H1 (cell line): ENCODE data around the gene PTPN3. TPM values are rescaled to one million over a fixed set of nuclear protein-coding genes. Genes with fewer than 3 reads are reported as not detected.

Experiments used
- CTCF ChIA-PET: fragments of 300-600 bp; sonication (Branson Sonifier 250); formaldehyde crosslinking; loops from one replicate; lab custom pipeline; 2021; ENCODE audit not compliant: partially characterized antibody; lab: Charles Lee
- POLR2A ChIA-PET: fragments of 300-600 bp; sonication (Branson Sonifier 250); formaldehyde crosslinking; loops from one replicate; lab custom pipeline; 2021; ENCODE audit warnings: inconsistent platforms; ENCODE audit not compliant: partially characterized antibody; lab: Charles Lee
- DNase-seq, 2 experiments: peaks; one replicate each; pipeline versions ENCODE4 v3.0.0 to v3.0.0-alpha.2; 2010 to 2022; ENCODE audit warnings: low spot score in 2 of 2, low read depth in 1 of 2, mixed read lengths in 1 of 2
- FAIRE-seq: peaks from 2 replicates; lab custom pipeline; 2011; peaks lifted over from hg19 to GRCh38; lab: Jason Lieb, UNC
- H2AFZ ChIP-seq: 2 replicates; pipeline ENCODE4 v1.8.1; 2012; ENCODE audit warnings: low read length, inconsistent platforms
- H2AK5ac ChIP-seq: 2 replicates; pipeline ENCODE4 v1.6.1; 2013; ENCODE audit warnings: low read depth, low read length
- H2BK120ac ChIP-seq: replicated peaks from 2 replicates; pipeline ENCODE3; 2013; ENCODE audit warnings: low read depth, low read length, inconsistent platforms
- H2BK12ac ChIP-seq: 2 replicates; pipeline ENCODE4 v1.6.1; 2013; ENCODE audit warnings: low read depth, low read length
- H2BK15ac ChIP-seq: 2 replicates; pipeline ENCODE4 v1.6.1; 2013; ENCODE audit warnings: low read length
- H2BK20ac ChIP-seq: 2 replicates; pipeline ENCODE4 v1.6.1; 2013; ENCODE audit warnings: low read length
- H2BK5ac ChIP-seq: 2 replicates; pipeline ENCODE4 v1.6.1; 2013; ENCODE audit warnings: low read depth, low read length
- H3K14ac ChIP-seq: 2 replicates; pipeline ENCODE4 v1.6.1; 2013; ENCODE audit warnings: inconsistent platforms; ENCODE audit not compliant: insufficient read length
- H3K18ac ChIP-seq: 2 replicates; pipeline ENCODE4 v1.6.1; 2013; ENCODE audit warnings: low read length; ENCODE audit errors: extremely low read depth
- H3K23ac ChIP-seq: 2 replicates; pipeline ENCODE4 v1.6.1; 2013; ENCODE audit warnings: inconsistent platforms; ENCODE audit not compliant: insufficient read length
- H3K23me2 ChIP-seq: 2 replicates; pipeline ENCODE4 v1.6.1; 2013; ENCODE audit warnings: low read depth, low read length
- H3K27ac ChIP-seq: 2 replicates; pipeline ENCODE4 v1.6.1; 2011; ENCODE audit warnings: low read depth, low read length, inconsistent platforms
- H3K27me3 ChIP-seq, 4 experiments: replicated peaks in 1 of 4; 1 replicate in 1 of 4; 2 replicates in 3 of 4; pipeline versions ENCODE4 v1.6.1 to v1.8.1; 2011 to 2013; ENCODE audit warnings: low read length in 3 of 4, mild to moderate bottlenecking in 3 of 4, inconsistent platforms in 2 of 4, mixed read lengths in 2 of 4, moderate library complexity in 1 of 4; ENCODE audit not compliant: control insufficient read depth in 3 of 4, insufficient read depth in 3 of 4; ENCODE audit errors: extremely low read depth in 1 of 4
- H3K36me3 ChIP-seq, 4 experiments: 2 replicates each; pipeline versions ENCODE4 v1.6.1 to v1.8.1; 2011 to 2013; ENCODE audit warnings: mild to moderate bottlenecking in 4 of 4, low read length in 3 of 4, moderate library complexity in 2 of 4, control low read depth in 1 of 4, inconsistent platforms in 1 of 4; ENCODE audit not compliant: insufficient read depth in 4 of 4, control insufficient read depth in 2 of 4
- H3K4ac ChIP-seq: replicated peaks from 2 replicates; pipeline ENCODE3; 2013; ENCODE audit warnings: low read length, low read depth, mixed read lengths, inconsistent platforms; ENCODE audit not compliant: insufficient read length
- H3K4me1 ChIP-seq, 4 experiments: replicated peaks in 1 of 4; 1 replicate in 1 of 4; 2 replicates in 3 of 4; pipeline versions ENCODE4 v1.6.1 to v1.8.1; 2011 to 2013; ENCODE audit warnings: low read length in 3 of 4, inconsistent platforms in 2 of 4, mixed read lengths in 1 of 4; ENCODE audit not compliant: insufficient read depth in 4 of 4, control insufficient read depth in 3 of 4
- H3K4me2 ChIP-seq, 2 experiments: 2 replicates each; pipeline versions ENCODE4 v1.6.1 to v1.8.1; 2011 to 2013; ENCODE audit warnings: low read depth in 2 of 2, low read length in 2 of 2, control low read depth in 1 of 2, inconsistent platforms in 1 of 2, mild to moderate bottlenecking in 1 of 2; ENCODE audit not compliant: insufficient read depth in 1 of 2
- H3K4me3 ChIP-seq, 4 experiments: fragments of 200-600, 300-600 bp in 1 of 4; sonication (generic), shearing (Covaris generic), sonication (Bioruptor Twin) in 1 of 4; 2 replicates each; pipeline versions ENCODE4 v1.5.1 to v1.8.1; 2011 to 2016; ENCODE audit warnings: low read length in 4 of 4, low read depth in 3 of 4, control low read depth in 2 of 4, inconsistent platforms in 2 of 4, mild to moderate bottlenecking in 2 of 4, mixed read lengths in 1 of 4, moderate library complexity in 1 of 4; ENCODE audit not compliant: insufficient read depth in 2 of 4; ENCODE audit errors: extremely low read depth in 1 of 4
- H3K56ac ChIP-seq: replicated peaks from 2 replicates; pipeline ENCODE3; 2013; ENCODE audit warnings: low read depth, mild to moderate bottlenecking, mixed read lengths, low read length, inconsistent platforms; ENCODE audit not compliant: insufficient read length
- H3K79me1 ChIP-seq: 2 replicates; pipeline ENCODE4 v1.6.1; 2013; ENCODE audit warnings: low read depth, low read length, control low read depth
- H3K79me2 ChIP-seq, 2 experiments: 2 replicates each; pipeline versions ENCODE4 v1.6.1 to v1.8.1; 2012 to 2013; ENCODE audit warnings: low read length in 2 of 2, mild to moderate bottlenecking in 2 of 2, inconsistent platforms in 1 of 2; ENCODE audit not compliant: insufficient read depth in 2 of 2, control insufficient read depth in 1 of 2
- H3K9ac ChIP-seq, 4 experiments: replicated peaks in 1 of 4; 1 replicate in 1 of 4; 2 replicates in 3 of 4; pipeline versions ENCODE4 v1.6.1 to v1.8.1; 2011 to 2013; ENCODE audit warnings: low read depth in 3 of 4, low read length in 3 of 4, control low read depth in 2 of 4, mild to moderate bottlenecking in 2 of 4, moderate library complexity in 2 of 4, inconsistent platforms in 1 of 4; ENCODE audit errors: extremely low read depth in 1 of 4
- H3K9me3 ChIP-seq, 2 experiments: 2 replicates each; pipeline versions ENCODE4 v1.6.1 to v1.8.1; 2012 to 2013; ENCODE audit warnings: mild to moderate bottlenecking in 2 of 2, moderate library complexity in 2 of 2, control low read depth in 1 of 2, inconsistent platforms in 1 of 2, low read depth in 1 of 2, low read length in 1 of 2, mixed read lengths in 1 of 2; ENCODE audit not compliant: insufficient read depth in 2 of 2
- H4K20me1 ChIP-seq, 2 experiments: replicated peaks in 1 of 2; 2 replicates each; pipeline versions ENCODE3 to v1.8.1; 2011 to 2013; ENCODE audit warnings: inconsistent platforms in 2 of 2, low read length in 2 of 2, mild to moderate bottlenecking in 1 of 2; ENCODE audit not compliant: insufficient read depth in 2 of 2, control insufficient read depth in 1 of 2
- H4K5ac ChIP-seq: 2 replicates; pipeline ENCODE4 v1.6.1; 2013; ENCODE audit warnings: low read length, low read depth, mixed read lengths, inconsistent platforms; ENCODE audit not compliant: insufficient read length
- H4K8ac ChIP-seq: 2 replicates; pipeline ENCODE4 v1.8.0; 2013; ENCODE audit warnings: mild to moderate bottlenecking, moderate library complexity, low read length, inconsistent platforms; ENCODE audit not compliant: insufficient read depth; ENCODE audit errors: extremely low read depth
- H4K91ac ChIP-seq: replicated peaks from 2 replicates; pipeline ENCODE3; 2013; ENCODE audit warnings: low read length, mixed read lengths, inconsistent platforms; ENCODE audit not compliant: insufficient read length
- BRCA1 ChIP-seq: IDR thresholded peaks from 2 replicates; pipeline ENCODE4 v1.6.1; 2012; ENCODE audit warnings: low read depth, low read length, improper control_type of control experiment
- CBX8 ChIP-seq: fragments of 300-800, 300-1000 bp; sonication (generic); IDR thresholded peaks from 2 replicates; pipeline ENCODE4 v1.7.1; 2016; ENCODE audit warnings: low read depth, low read length, borderline replicate concordance
- HDAC2 ChIP-seq, 2 experiments: fragments of 300-600 bp in 1 of 2; sonication (generic) in 1 of 2; IDR thresholded peaks; 2 replicates each; pipeline ENCODE4 v1.6.1; 2011 to 2012; ENCODE audit warnings: low read depth in 2 of 2, low read length in 2 of 2, mild to moderate bottlenecking in 2 of 2, moderate library complexity in 2 of 2, borderline replicate concordance in 1 of 2, inconsistent platforms in 1 of 2
- JUND ChIP-seq: IDR thresholded peaks from 2 replicates; pipeline ENCODE4 v1.6.1; 2011; ENCODE audit warnings: mild to moderate bottlenecking, improper control_type of control experiment, low read length
- KDM4A ChIP-seq: IDR thresholded peaks from one replicate; pipeline ENCODE4 v1.7.1; 2012; ENCODE audit warnings: low read depth, mild to moderate bottlenecking, moderate library complexity, low read length, inconsistent platforms; ENCODE audit not compliant: severe bottlenecking
- RFX5 ChIP-seq: IDR thresholded peaks from 2 replicates; pipeline ENCODE4 v1.6.1; 2011; ENCODE audit warnings: low read depth, low read length, improper control_type of control experiment, borderline replicate concordance
- TAF1 ChIP-seq: IDR thresholded peaks from 2 replicates; pipeline ENCODE4 v1.6.1; 2011; ENCODE audit warnings: mild to moderate bottlenecking, low read depth, low read length
- TCF12 ChIP-seq: IDR thresholded peaks from 2 replicates; pipeline ENCODE4 v1.6.1; 2011; ENCODE audit warnings: low read depth, mild to moderate bottlenecking, low read length
- WGBS, 2 experiments: shearing (Covaris generic) in 1 of 2; methylation state at CpG; one replicate each; pipeline versions ENCODE4 v1.1.6 to v1.1.7; 2013 to 2015; ENCODE audit warnings: low lambda C conversion rate in 2 of 2, mixed read lengths in 2 of 2, inconsistent platforms in 1 of 2, low coverage in 1 of 2, missing lambda C conversion rate in 1 of 2; ENCODE audit not compliant: insufficient replicate concordance in 2 of 2, insufficient coverage in 1 of 2, insufficient read length in 1 of 2; ENCODE audit errors: extremely low coverage in 1 of 2, missing lambda C conversion rate in 1 of 2; 5-methylcytosine and 5-hydroxymethylcytosine counted together
- polyA plus RNA-seq, 7 experiments: library from polyadenylated mRNA; depleted of rRNA in 3 of 7; stranded (reverse) in 5 of 7; unstranded in 2 of 7; fragments of >200 nt in 5 of 7; fragments of 200-250 nt in 2 of 7; gene quantifications; 1 replicate in 5 of 7; 2 replicates in 1 of 7; 4 replicates in 1 of 7; pipeline versions ENCODE4 v1.2.1 to v1.2.3, GENCODE V29; 2011 to 2013; ENCODE audit warnings: missing spikeins in 2 of 7, mixed read lengths in 2 of 7
- total RNA-seq: library from RNA; stranded (reverse); fragmentation: NEBNext Ultra II Directional; extraction: Animal tissue kit (Norgen Biotek cat#: 25700); gene quantifications from 2 replicates; pipeline ENCODE4 v1.2.1, GENCODE V29; 2021
- TF ChIP-seq, protein P1 (sequence below), 3 experiments: IDR thresholded peaks; 1 replicate in 2 of 3; 2 replicates in 1 of 3; pipeline versions ENCODE4 v1.5.1 to v1.6.1; 2011; ENCODE audit warnings: low read length in 3 of 3, mild to moderate bottlenecking in 3 of 3, inconsistent platforms in 2 of 3, low read depth in 1 of 3, moderate library complexity in 1 of 3; ENCODE audit not compliant: insufficient read depth in 1 of 3; ENCODE audit errors: control extremely low read depth in 1 of 3

Gene PTPN3
- total and polyA plus RNA-seq, 2 of the 8 experiments (the other 6 are each of a cell fraction or from before 2014, with no cell fraction given), result 2.9 to 3.7 TPM

DNA sequence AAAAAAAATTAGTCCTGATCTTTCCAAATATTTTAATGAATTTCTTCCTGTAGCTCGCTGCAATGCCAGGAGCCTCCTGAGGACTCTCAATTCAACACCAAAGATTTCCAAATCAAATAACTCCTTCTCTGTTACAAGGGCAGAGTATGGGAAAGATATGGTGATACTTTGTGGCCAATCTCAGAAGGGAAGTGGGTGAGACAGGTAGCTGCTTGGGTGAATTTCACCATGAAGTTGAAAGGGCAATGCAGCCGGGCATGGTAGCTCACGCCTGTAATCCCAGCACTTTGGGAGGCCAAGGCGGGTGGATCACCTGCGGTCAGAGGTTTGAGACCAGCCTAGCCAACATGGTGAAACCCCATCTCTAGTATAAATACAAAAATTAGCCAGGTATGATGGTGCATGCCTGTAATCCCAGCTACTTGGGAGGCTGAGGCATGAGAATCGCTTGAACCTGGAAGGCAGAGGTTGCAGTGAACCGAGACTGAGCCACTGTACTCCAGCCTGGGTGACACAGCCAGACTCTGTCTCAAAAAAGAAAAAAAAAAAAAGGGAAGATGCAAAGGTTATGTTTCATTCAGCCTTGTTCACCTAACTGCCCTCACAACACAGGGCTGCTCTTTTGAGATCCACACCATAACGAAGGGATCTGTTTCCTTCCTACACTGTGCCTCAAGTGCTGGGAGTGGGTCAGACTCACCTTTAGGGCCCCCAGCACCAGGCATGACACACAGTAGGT lies 58.6 kb downstream of the PTPN3 start:
- FAIRE-seq, result no peak
- no peak overlapping the region for H2AK5ac ChIP-seq

More for the DNA sequence above, 58.6 kb downstream of the PTPN3 start:
- DNase-seq, result no peak
- no peaks in the 10 kb centered on the region for H3K79me1 ChIP-seq
- no peaks in the 10 kb centered on the region for H3K23me2 ChIP-seq
- H4K91ac ChIP-seq, result no peak overlapping the region
- no peak overlapping the region for H3K56ac ChIP-seq
- peaks cover 0 to 6% (median 0%) of the 10 kb centered on the region in 4 experiments; a peak in 1 of 7 replicates for H3K4me1 ChIP-seq
- no peak overlapping the region for H2AFZ ChIP-seq
- H2BK5ac ChIP-seq, result no peak overlapping the region
- H3K4me2 ChIP-seq, result no peak overlapping the region
- no peak overlapping the region for H2BK12ac ChIP-seq
- H2BK15ac ChIP-seq, result no peak overlapping the region
- no peak overlapping the region for H2BK20ac ChIP-seq
- H3K27ac ChIP-seq, result no peak overlapping the region
- H3K27me3 ChIP-seq, result no peaks in the 10 kb centered on the region
- H3K4ac ChIP-seq, result no peak overlapping the region
- no peaks in the 10 kb centered on the region for H4K20me1 ChIP-seq
- H3K14ac ChIP-seq, result no peak overlapping the region
- no peaks in the 10 kb centered on the region for H3K79me2 ChIP-seq
- H4K8ac ChIP-seq, result no peak overlapping the region
- no peak overlapping the region for H4K5ac ChIP-seq
- no peak overlapping the region for H3K23ac ChIP-seq
- H2BK120ac ChIP-seq, result no peak overlapping the region
- no peaks in the 10 kb centered on the region for H3K9me3 ChIP-seq
- no peak overlapping the region; a peak in 2 of 7 replicates for H3K9ac ChIP-seq
- no peaks in the 10 kb centered on the region for H3K36me3 ChIP-seq
- POLR2A ChIA-PET, result no interaction called here
- H3K4me3 ChIP-seq, result no peak overlapping the region
- WGBS, 2 experiments, result 87% methylated on average over 8 of the region's 8 CpGs; no CpG with 5 or more reads in 1 of the 2 experiments
- CTCF ChIA-PET, result interaction anchor here (0.6 to 6.5 kb wide), 19 partner anchors 11 to 562 kb away, joined by 3 to 151 read pairs (median 6); no protein-coding TSS in a partner anchor
- no peak for TF ChIP-seq KDM4A
- TF ChIP-seq JUND, result no peak
- TF ChIP-seq, protein P1, sequence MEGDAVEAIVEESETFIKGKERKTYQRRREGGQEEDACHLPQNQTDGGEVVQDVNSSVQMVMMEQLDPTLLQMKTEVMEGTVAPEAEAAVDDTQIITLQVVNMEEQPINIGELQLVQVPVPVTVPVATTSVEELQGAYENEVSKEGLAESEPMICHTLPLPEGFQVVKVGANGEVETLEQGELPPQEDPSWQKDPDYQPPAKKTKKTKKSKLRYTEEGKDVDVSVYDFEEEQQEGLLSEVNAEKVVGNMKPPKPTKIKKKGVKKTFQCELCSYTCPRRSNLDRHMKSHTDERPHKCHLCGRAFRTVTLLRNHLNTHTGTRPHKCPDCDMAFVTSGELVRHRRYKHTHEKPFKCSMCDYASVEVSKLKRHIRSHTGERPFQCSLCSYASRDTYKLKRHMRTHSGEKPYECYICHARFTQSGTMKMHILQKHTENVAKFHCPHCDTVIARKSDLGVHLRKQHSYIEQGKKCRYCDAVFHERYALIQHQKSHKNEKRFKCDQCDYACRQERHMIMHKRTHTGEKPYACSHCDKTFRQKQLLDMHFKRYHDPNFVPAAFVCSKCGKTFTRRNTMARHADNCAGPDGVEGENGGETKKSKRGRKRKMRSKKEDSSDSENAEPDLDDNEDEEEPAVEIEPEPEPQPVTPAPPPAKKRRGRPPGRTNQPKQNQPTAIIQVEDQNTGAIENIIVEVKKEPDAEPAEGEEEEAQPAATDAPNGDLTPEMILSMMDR (IDR thresholded peaks at IDR 0.05; ENCODE audit: control extremely low read depth in 1 of 3, insufficient read depth in 1 of 3, low read depth in 1 of 3, low read length in 3 of 3), result no peak
- TF ChIP-seq RFX5, result no peak
- no peak for TF ChIP-seq HDAC2 (IDR thresholded peaks at IDR 0.05; ENCODE audit: borderline replicate concordance in 1 of 2, low read depth in 2 of 2, low read length in 2 of 2)
- TF ChIP-seq TCF12, result no peak
- TF ChIP-seq TAF1, result no peak
- no peak for TF ChIP-seq BRCA1
- no peak for TF ChIP-seq CBX8
- no peak overlapping the region for H3K18ac ChIP-seq
